Gastroesophageal sphincter (tissue), 4 donors: Measurements from ENCODE around the gene TTN. TPM values are rescaled to one million over a fixed set of nuclear protein-coding genes. Genes with fewer than 3 reads are reported as not detected.

Experiments used
- ATAC-seq: fragments of 150-250 bp; one replicate; pipeline ENCODE4 v1.9.1; 2016; ENCODE audit warnings: mild to moderate bottlenecking, moderate library complexity
- H3K27ac ChIP-seq, 4 donors: fragments of 200-600 bp; sonication (generic) in 3 of 4; 1 replicate in 3 of 4; 2 replicates in 1 of 4; pipeline ENCODE4 v1.5.1; 2016 to 2019
- H3K27me3 ChIP-seq: fragments of 200-600 bp; sonication (generic); one replicate; pipeline ENCODE4 v1.5.1; 2019
- H3K36me3 ChIP-seq, 2 donors: fragments of 200-600 bp; sonication (generic); one replicate each; pipeline ENCODE4 v1.5.1; 2019; ENCODE audit warnings: control low read depth in 1 of 2
- H3K4me1 ChIP-seq, 3 donors: fragments of 200-600 bp; sonication (generic); 1 replicate in 2 of 3; 2 replicates in 1 of 3; pipeline ENCODE4 v1.5.1; 2016 to 2019; ENCODE audit warnings: control low read depth in 2 of 3
- H3K4me3 ChIP-seq, 2 donors: fragments of 200-600 bp; sonication (generic); one replicate each; pipeline ENCODE4 v1.5.1; 2019; ENCODE audit warnings: mild to moderate bottlenecking in 1 of 2, moderate library complexity in 1 of 2
- H3K9me3 ChIP-seq, 3 donors: fragments of 200-600 bp; sonication (generic); one replicate each; pipeline ENCODE4 v1.5.1; 2017 to 2019; ENCODE audit warnings: control low read depth in 2 of 3
- EP300 ChIP-seq: sonication (generic); formaldehyde crosslinking; IDR thresholded peaks from one replicate; pipeline ENCODE4 v1.6.1; 2017; ENCODE audit warnings: antibody characterized with exemption, mild to moderate bottlenecking
- POLR2A ChIP-seq, 2 donors: fragments of 450-650 bp; IDR thresholded peaks; one replicate each; pipeline ENCODE4 v1.6.1; 2017; ENCODE audit warnings: antibody characterized with exemption in 2 of 2, mild to moderate bottlenecking in 2 of 2, moderate library complexity in 1 of 2
- POLR2AphosphoS5 ChIP-seq: sonication (generic); formaldehyde crosslinking; IDR thresholded peaks from one replicate; pipeline ENCODE4 v1.6.1; 2017; ENCODE audit warnings: antibody characterized with exemption
- WGBS, 2 donors: methylation state at CpG; one replicate each; pipeline ENCODE4 v1.1.5; 2018; ENCODE audit warnings: low coverage in 1 of 2; 5-methylcytosine and 5-hydroxymethylcytosine counted together
- total RNA-seq, 4 donors: library from RNA; depleted of rRNA; stranded (reverse); fragments of >200 nt; gene quantifications; one replicate each; pipeline ENCODE4 v1.1.0, GENCODE V29; 2016
- TF ChIP-seq, protein P1 (sequence below), 4 experiments: fragments of 200-600 bp in 2 of 4; fragments of 450-650 bp in 2 of 4; sonication (generic) in 1 of 4; IDR thresholded peaks; one replicate each; pipeline ENCODE4 v1.5.1; 2017 to 2019; ENCODE audit warnings: antibody characterized with exemption in 4 of 4, mild to moderate bottlenecking in 2 of 4, moderate library complexity in 2 of 4

TTN gene
- total RNA-seq, 4 donors from 2014 or later, result 5.0 to 12.8 (median 8.3) TPM

DNA sequence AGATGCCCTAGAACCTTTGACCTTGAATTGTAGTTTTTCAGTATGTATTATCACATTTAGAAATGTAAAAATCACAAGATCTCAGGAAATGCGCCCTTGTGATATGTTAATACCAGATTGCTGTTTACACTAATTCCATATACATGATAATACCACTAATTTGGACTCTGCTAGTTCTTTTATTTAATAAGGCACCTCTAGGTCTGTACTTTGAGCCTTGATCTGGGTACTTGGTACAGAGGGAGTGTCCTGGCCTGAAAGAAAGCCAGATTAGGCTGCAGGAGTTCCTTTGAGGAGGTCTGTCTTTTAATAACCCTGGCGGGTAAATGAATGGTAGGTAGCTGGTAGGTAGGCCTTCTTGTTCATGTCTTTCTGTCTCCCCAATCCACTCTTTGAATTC is 300.7 kb downstream of the TTN start:
- Histone ChIP-seq H3K27ac (no peak overlapping the region), H3K4me3 (no peak overlapping the region), H3K27me3 (no peaks in the 10 kb centered on the region), H3K36me3 (peaks cover 13 to 81% of the 10 kb centered on the region in 2 donors), H3K9me3 (no peaks in the 10 kb centered on the region), H3K4me1 (no peaks in the 10 kb centered on the region)
- TF ChIP-seq EP300 (no peak), POLR2A (IDR thresholded peaks at IDR 0.05) (no peak), POLR2AphosphoS5 (no peak)
- TF ChIP-seq, protein P1, sequence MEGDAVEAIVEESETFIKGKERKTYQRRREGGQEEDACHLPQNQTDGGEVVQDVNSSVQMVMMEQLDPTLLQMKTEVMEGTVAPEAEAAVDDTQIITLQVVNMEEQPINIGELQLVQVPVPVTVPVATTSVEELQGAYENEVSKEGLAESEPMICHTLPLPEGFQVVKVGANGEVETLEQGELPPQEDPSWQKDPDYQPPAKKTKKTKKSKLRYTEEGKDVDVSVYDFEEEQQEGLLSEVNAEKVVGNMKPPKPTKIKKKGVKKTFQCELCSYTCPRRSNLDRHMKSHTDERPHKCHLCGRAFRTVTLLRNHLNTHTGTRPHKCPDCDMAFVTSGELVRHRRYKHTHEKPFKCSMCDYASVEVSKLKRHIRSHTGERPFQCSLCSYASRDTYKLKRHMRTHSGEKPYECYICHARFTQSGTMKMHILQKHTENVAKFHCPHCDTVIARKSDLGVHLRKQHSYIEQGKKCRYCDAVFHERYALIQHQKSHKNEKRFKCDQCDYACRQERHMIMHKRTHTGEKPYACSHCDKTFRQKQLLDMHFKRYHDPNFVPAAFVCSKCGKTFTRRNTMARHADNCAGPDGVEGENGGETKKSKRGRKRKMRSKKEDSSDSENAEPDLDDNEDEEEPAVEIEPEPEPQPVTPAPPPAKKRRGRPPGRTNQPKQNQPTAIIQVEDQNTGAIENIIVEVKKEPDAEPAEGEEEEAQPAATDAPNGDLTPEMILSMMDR (IDR thresholded peaks at IDR 0.05), result no peak
- no peak for ATAC-seq
- WGBS, 2 donors, result 96 to 100% methylated on average over 1 to 2 of the region's 2 CpGs

DNA sequence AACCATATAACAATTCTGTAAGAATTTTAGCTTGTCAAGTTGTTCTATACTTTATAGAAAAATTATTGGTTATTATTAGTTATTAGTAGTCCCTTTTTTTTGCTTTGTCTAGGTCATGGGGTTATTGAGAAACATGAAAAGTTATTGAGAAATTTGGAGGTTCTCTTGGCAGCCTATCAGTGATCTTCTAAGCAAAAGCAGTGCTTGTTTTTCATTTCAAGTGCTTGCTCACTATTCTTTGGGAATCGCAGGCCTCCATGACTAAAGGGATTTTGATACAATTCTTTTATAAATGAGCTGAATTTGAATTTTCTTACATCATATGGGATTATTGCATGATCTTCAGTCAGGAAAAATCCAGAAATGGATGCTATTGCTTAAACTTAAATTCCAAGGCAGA is 301.1 kb downstream of the TTN start:
- Histone ChIP-seq H3K4me1 (no peaks in the 10 kb centered on the region), H3K36me3 (peaks cover 16 to 81% of the 10 kb centered on the region in 2 donors), H3K9me3 (no peaks in the 10 kb centered on the region), H3K4me3 (no peak overlapping the region), H3K27ac (no peak overlapping the region), H3K27me3 (no peaks in the 10 kb centered on the region)
- ATAC-seq, result no peak
- 93 to 100% methylated on average over 1 of the region's 1 CpG for WGBS, 2 donors
- TF ChIP-seq POLR2A (IDR thresholded peaks at IDR 0.05) (no peak), EP300 (no peak), POLR2AphosphoS5 (no peak)
- TF ChIP-seq, protein P1 (IDR thresholded peaks at IDR 0.05), result no peak

DNA sequence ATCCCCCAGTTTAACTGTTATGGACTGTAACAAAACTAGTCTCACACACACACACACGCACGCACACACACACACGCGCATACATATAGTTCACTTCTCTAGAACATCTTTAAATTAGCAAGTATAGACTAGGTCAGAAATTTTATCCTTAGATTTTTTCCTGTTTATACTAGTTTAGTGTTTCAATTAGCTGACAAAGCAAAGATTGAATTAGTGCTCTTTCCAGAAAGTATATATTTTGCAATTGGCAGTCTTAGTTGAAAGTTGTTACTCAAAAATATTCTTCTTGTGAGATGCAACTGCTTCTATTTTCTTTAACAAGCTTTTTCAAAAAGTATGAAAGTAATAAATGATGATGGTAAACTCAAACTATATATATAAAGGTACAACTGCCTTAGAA is 304.5 kb downstream of the TTN start:
- H3K27me3 ChIP-seq, result no peaks in the 10 kb centered on the region
- no peak for ATAC-seq
- H3K36me3 ChIP-seq, result peaks cover 25 to 95% of the 10 kb centered on the region in 2 donors
- no peak overlapping the region for H3K27ac ChIP-seq
- H3K4me3 ChIP-seq, result no peak overlapping the region
- no peaks in the 10 kb centered on the region for H3K9me3 ChIP-seq
- WGBS, 2 donors, result 41 to 93% methylated on average over 4 of the region's 4 CpGs
- no peak for TF ChIP-seq POLR2A (IDR thresholded peaks at IDR 0.05)
- TF ChIP-seq POLR2AphosphoS5, result no peak
- TF ChIP-seq, protein P1 (IDR thresholded peaks at IDR 0.05), result no peak
- TF ChIP-seq EP300, result no peak
- no peaks in the 10 kb centered on the region for H3K4me1 ChIP-seq

DNA sequence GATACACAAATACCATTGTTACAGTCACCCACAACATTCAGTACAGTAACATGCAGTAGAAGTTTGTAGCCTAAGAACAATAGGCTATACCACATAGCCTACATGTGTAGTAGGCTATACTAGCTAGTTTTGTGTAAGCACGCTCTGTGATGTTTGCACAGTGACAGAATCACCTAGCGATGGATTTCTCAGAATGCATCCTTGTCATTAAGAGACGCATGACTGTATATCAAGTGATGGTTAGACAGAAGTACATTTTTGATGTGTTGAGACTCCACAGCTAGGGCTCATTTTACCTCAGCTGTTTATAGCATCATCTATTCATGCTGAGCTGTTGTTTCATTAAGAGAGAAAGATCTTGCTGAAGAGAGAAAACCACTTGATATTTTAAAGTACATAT is 307.6 kb downstream of the TTN start:
- Histone ChIP-seq H3K4me3 (no peak overlapping the region), H3K36me3 (peaks cover 25 to 99% of the 10 kb centered on the region in 2 donors), H3K9me3 (no peaks in the 10 kb centered on the region), H3K27me3 (no peaks in the 10 kb centered on the region), H3K27ac (no peak overlapping the region), H3K4me1 (no peaks in the 10 kb centered on the region)
- WGBS, 2 donors, result 93 to 95% methylated on average over 3 of the region's 3 CpGs
- ATAC-seq, result no peak
- TF ChIP-seq EP300, result no peak
- TF ChIP-seq, protein P1 (IDR thresholded peaks at IDR 0.05), result no peak
- TF ChIP-seq POLR2A (IDR thresholded peaks at IDR 0.05), result no peak
- no peak for TF ChIP-seq POLR2AphosphoS5

DNA sequence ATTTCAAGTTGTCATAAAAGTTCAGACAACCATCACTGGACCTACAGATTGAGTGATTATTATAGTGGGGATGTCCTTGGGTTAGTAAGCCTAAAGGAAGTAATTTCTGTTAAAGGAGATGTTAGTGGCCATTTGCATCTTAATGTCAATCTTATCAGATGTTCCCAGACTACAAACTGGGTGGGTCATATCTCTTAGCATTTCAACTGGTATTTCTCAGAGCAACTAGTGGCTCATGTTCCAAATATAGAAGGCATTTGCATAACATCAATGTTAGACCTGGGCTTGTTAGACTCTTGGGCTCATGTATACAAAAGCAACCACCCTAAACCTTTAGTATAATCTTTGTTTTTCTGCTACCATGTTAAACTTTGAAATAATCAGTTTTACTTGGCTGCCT is 309.1 kb downstream of the TTN start:
- no peak for ATAC-seq
- Histone ChIP-seq H3K4me3 (no peak overlapping the region), H3K36me3 (peaks cover 34 to 99% of the 10 kb centered on the region in 2 donors), H3K27me3 (no peaks in the 10 kb centered on the region), H3K4me1 (no peaks in the 10 kb centered on the region), H3K27ac (no peak overlapping the region), H3K9me3 (no peaks in the 10 kb centered on the region)
- TF ChIP-seq, protein P1 (IDR thresholded peaks at IDR 0.05), result no peak
- TF ChIP-seq POLR2A (IDR thresholded peaks at IDR 0.05), result no peak
- no peak for TF ChIP-seq POLR2AphosphoS5
- no peak for TF ChIP-seq EP300
